HepG2 (cell line): ENCODE results near the gene MAVS. TPM values are rescaled to one million over a fixed set of nuclear protein-coding genes. Genes with fewer than 3 reads are reported as not detected.

Source experiments
- ATAC-seq: fragments of 200-7000 bp; cut with Tn5 transposase; 3 replicates; pipeline ENCODE4 v1.9.1; 2020; ENCODE audit warnings: mild to moderate bottlenecking, moderate library complexity
- BruUV-seq: library from RNA; stranded (reverse); fragments of 400-500 nt; replicated peaks from 2 replicates; lab custom pipeline; 2021; lab: Mats Ljungman, UMichigan
- CTCF ChIA-PET: fragments of 300-600 bp; formaldehyde crosslinking; extraction: SDS; loops from one replicate; lab custom pipeline; 2021; ENCODE audit warnings: low total read pairs, inconsistent platforms, low intra/inter-chr PET ratio; lab: Yijun Ruan, JAX
- POLR2A ChIA-PET: fragments of 350-600 bp; sonication (Branson Sonifier 250); formaldehyde crosslinking; loops from one replicate; lab custom pipeline; 2020; ENCODE audit warnings: antibody characterized with exemption, inconsistent platforms; lab: Yijun Ruan, JAX
- DNase-seq: peaks from one replicate; pipeline ENCODE4 v3.0.0-alpha.2; 2015; ENCODE audit warnings: low spot score
- FAIRE-seq: peaks from 3 replicates; lab custom pipeline; 2011; peaks lifted over from hg19 to GRCh38; lab: Jason Lieb, UNC
- H2AFZ ChIP-seq: one replicate; pipeline ENCODE4 v1.6.1; 2011; ENCODE audit warnings: low read length, inconsistent platforms
- H3K27ac ChIP-seq: fragments of 300-600 bp; 3 replicates; pipeline ENCODE4 v1.8.0; 2011; ENCODE audit warnings: mixed run types, mild to moderate bottlenecking, mixed read lengths, low read length, inconsistent platforms; ENCODE audit not compliant: insufficient read depth; ENCODE audit errors: extremely low read length
- H3K27me3 ChIP-seq, 2 experiments: fragments of 200-600 bp in 1 of 2; 2 replicates in 1 of 2; 3 replicates in 1 of 2; pipeline versions ENCODE4 v1.6.0 to v1.8.0; 2011; ENCODE audit warnings: low read length in 2 of 2, mild to moderate bottlenecking in 2 of 2, moderate library complexity in 2 of 2, inconsistent platforms in 1 of 2; ENCODE audit not compliant: insufficient read depth in 2 of 2, control insufficient read depth in 1 of 2
- H3K36me3 ChIP-seq, 2 experiments: fragments of 200-600 bp in 1 of 2; replicated peaks in 1 of 2; 2 replicates in 1 of 2; 3 replicates in 1 of 2; pipeline versions ENCODE4 v1.5.1 to v1.8.0; 2011; ENCODE audit warnings: low read length in 2 of 2, inconsistent platforms in 1 of 2; ENCODE audit not compliant: insufficient read depth in 2 of 2, control insufficient read depth in 1 of 2
- H3K4me1 ChIP-seq: 2 replicates; pipeline ENCODE4 v1.5.1; 2012; ENCODE audit warnings: low read length, inconsistent platforms; ENCODE audit not compliant: insufficient read depth
- H3K4me2 ChIP-seq: 2 replicates; pipeline ENCODE4 v1.6.0; 2011; ENCODE audit warnings: low read depth, low read length, inconsistent platforms
- H3K4me3 ChIP-seq, 3 experiments: fragments of 200-600 bp in 1 of 3; sonication (generic), shearing (Covaris generic) in 1 of 3; replicated peaks in 1 of 3; 2 replicates each; pipeline ENCODE4 v1.5.1; 2011 to 2016; ENCODE audit warnings: low read length in 3 of 3, inconsistent platforms in 2 of 3, low read depth in 2 of 3, mild to moderate bottlenecking in 2 of 3, control low read depth in 1 of 3, mixed read lengths in 1 of 3; ENCODE audit not compliant: insufficient read depth in 1 of 3
- H3K79me2 ChIP-seq: one replicate; pipeline ENCODE4 v1.6.1; 2011; ENCODE audit warnings: low read length, inconsistent platforms; ENCODE audit not compliant: insufficient read depth
- H3K9ac ChIP-seq: 2 replicates; pipeline ENCODE4 v1.6.0; 2011; ENCODE audit warnings: mild to moderate bottlenecking, low read depth, low read length, inconsistent platforms; ENCODE audit not compliant: insufficient read depth
- H3K9me3 ChIP-seq: 2 replicates; pipeline ENCODE4 v1.5.1; 2012; ENCODE audit warnings: mild to moderate bottlenecking, low read length
- H4K20me1 ChIP-seq: 2 replicates; pipeline ENCODE4 v1.6.0; 2011; ENCODE audit warnings: inconsistent platforms, mild to moderate bottlenecking, low read length, moderate library complexity; ENCODE audit not compliant: insufficient read depth
- ATF1 ChIP-seq: IDR thresholded peaks from 2 replicates; pipeline ENCODE4 v1.6.1; 2016; ENCODE audit warnings: mild to moderate bottlenecking, control low read depth
- ELF1 ChIP-seq: sonication (generic); formaldehyde crosslinking; IDR thresholded peaks from 2 replicates; pipeline ENCODE4 v1.4.0; 2020; ENCODE audit warnings: missing genetic modification reagents
- MAFF ChIP-seq: IDR thresholded peaks from 2 replicates; pipeline ENCODE4 v1.6.1; 2011; ENCODE audit warnings: low read depth, low read length, improper control_type of control experiment
- MAFK ChIP-seq, 2 experiments: IDR thresholded peaks in 1 of 2; conservative IDR thresholded peaks in 1 of 2; 2 replicates each; pipeline ENCODE4 v1.6.1; 2011; ENCODE audit warnings: improper control_type of control experiment in 2 of 2, low read length in 2 of 2
- NR2F6 ChIP-seq, 2 experiments: IDR thresholded peaks; 2 replicates each; pipeline ENCODE4 v1.6.1; 2016; ENCODE audit warnings: antibody characterized with exemption in 1 of 2, mild to moderate bottlenecking in 1 of 2
- PCBP2 ChIP-seq: fragments of 200-400 bp; formaldehyde crosslinking; optimal IDR thresholded peaks from 2 replicates; pipeline ENCODE3; 2018; ENCODE audit warnings: low read length, low read depth; ENCODE audit not compliant: poor library complexity, severe bottlenecking
- RBFOX2 ChIP-seq: fragments of 200-400 bp; formaldehyde crosslinking; IDR thresholded peaks from 2 replicates; pipeline ENCODE4 v1.6.1; 2017; ENCODE audit warnings: low read depth, mild to moderate bottlenecking, low read length
- SSRP1 ChIP-seq: IDR thresholded peaks from 2 replicates; pipeline ENCODE4 v1.6.1; 2016; ENCODE audit warnings: control low read depth
- TBL1XR1 ChIP-seq: fragments of 150-350 bp; IDR thresholded peaks from 2 replicates; pipeline ENCODE4 v1.6.1; 2014; ENCODE audit warnings: borderline replicate concordance, low read length; ENCODE audit not compliant: partially characterized antibody
- XBP1 ChIP-seq: sonication (generic); formaldehyde crosslinking; IDR thresholded peaks from 2 replicates; pipeline ENCODE4 v1.5.0; 2020; ENCODE audit warnings: missing genetic modification reagents
- ZBTB7A ChIP-seq: sonication (generic); formaldehyde crosslinking; IDR thresholded peaks from 2 replicates; pipeline ENCODE4 v1.8.0; 2022; ENCODE audit warnings: mild to moderate bottlenecking, missing genetic modification reagents
- ZMYM2 ChIP-seq: sonication (generic); formaldehyde crosslinking; IDR thresholded peaks from 2 replicates; pipeline ENCODE4 v1.8.0; 2022; ENCODE audit warnings: mild to moderate bottlenecking, missing genetic modification reagents
- ZNF124 ChIP-seq: sonication (generic); formaldehyde crosslinking; IDR thresholded peaks from 2 replicates; pipeline ENCODE4 v1.4.0; 2020; ENCODE audit warnings: missing genetic modification reagents
- ZNF484 ChIP-seq: sonication (generic); formaldehyde crosslinking; IDR thresholded peaks from 2 replicates; pipeline ENCODE4 v1.5.1; 2020; ENCODE audit warnings: mild to moderate bottlenecking, low read depth, missing genetic modification reagents, borderline replicate concordance
- ZNF510 ChIP-seq: sonication (generic); formaldehyde crosslinking; IDR thresholded peaks from 2 replicates; pipeline ENCODE4 v1.4.0; 2020; ENCODE audit warnings: low read depth, mild to moderate bottlenecking, missing genetic modification reagents
- ZNF629 ChIP-seq: sonication (generic); formaldehyde crosslinking; conservative IDR thresholded peaks from 2 replicates; pipeline ENCODE4 v1.5.0; 2020; ENCODE audit warnings: missing genetic modification reagents
- ZNF816 ChIP-seq: sonication (generic); formaldehyde crosslinking; IDR thresholded peaks from 2 replicates; pipeline ENCODE4 v1.8.0; 2022; ENCODE audit warnings: missing genetic modification reagents, mild to moderate bottlenecking, borderline replicate concordance
- WGBS: methylation state at CpG from one replicate; pipeline ENCODE4 v1.1.6; 2017; ENCODE audit warnings: low lambda C conversion rate; 5-methylcytosine and 5-hydroxymethylcytosine counted together
- in situ Hi-C: cut with HindIII; loops from 2 replicates; pipeline ENCODE4 v1.10.0; 2017; ENCODE audit warnings: low pct_unique_long_range_greater_than_20kb; ENCODE audit not compliant: extremely low pct_ligation_motif_present
- intact Hi-C: fragments of 100-400 bp; cut with micrococcal nuclease; formaldehyde crosslinking; loops from one replicate; pipeline ENCODE4 v1.10.0; 2022; ENCODE audit not compliant: unreplicated experiment
- polyA plus RNA-seq, 8 experiments: library from polyadenylated mRNA; depleted of rRNA in 3 of 8; stranded (reverse) in 7 of 8; unstranded in 1 of 8; fragments of >200 nt; fragmentation: Illumina TruSeq in 4 of 8; extraction: Trizol in 4 of 8; gene quantifications; 2 replicates each; pipeline versions ENCODE4 v1.2.1 to v1.2.3, GENCODE V29; 2011 to 2016; ENCODE audit warnings: low read depth in 4 of 8, missing spikeins in 1 of 8, mixed read lengths in 1 of 8; ENCODE audit not compliant: insufficient read depth in 1 of 8
- total RNA-seq, 5 experiments: library from RNA; depleted of rRNA; stranded (reverse); fragments of >200 nt; fragmentation: Illumina TruSeq; extraction: Trizol; gene quantifications; 2 replicates each; pipeline ENCODE4 v1.2.3, GENCODE V29; 2016; ENCODE audit warnings: low read depth in 1 of 5
- TF ChIP-seq, protein P1 (sequence below): sonication (generic); formaldehyde crosslinking; IDR thresholded peaks from 2 replicates; pipeline ENCODE4 v1.8.0; 2022; ENCODE audit warnings: mild to moderate bottlenecking, missing genetic modification reagents, borderline replicate concordance
- TF ChIP-seq, protein P2 (sequence below): sonication (generic); formaldehyde crosslinking; IDR thresholded peaks from 2 replicates; pipeline ENCODE4 v1.5.0; 2020; ENCODE audit warnings: missing genetic modification reagents

MAVS gene
- total and polyA plus RNA-seq, 2 of the 13 experiments (the other 11 are each of a cell fraction or from before 2014, with no cell fraction given) = 27.3 to 36.6 TPM

DNA sequence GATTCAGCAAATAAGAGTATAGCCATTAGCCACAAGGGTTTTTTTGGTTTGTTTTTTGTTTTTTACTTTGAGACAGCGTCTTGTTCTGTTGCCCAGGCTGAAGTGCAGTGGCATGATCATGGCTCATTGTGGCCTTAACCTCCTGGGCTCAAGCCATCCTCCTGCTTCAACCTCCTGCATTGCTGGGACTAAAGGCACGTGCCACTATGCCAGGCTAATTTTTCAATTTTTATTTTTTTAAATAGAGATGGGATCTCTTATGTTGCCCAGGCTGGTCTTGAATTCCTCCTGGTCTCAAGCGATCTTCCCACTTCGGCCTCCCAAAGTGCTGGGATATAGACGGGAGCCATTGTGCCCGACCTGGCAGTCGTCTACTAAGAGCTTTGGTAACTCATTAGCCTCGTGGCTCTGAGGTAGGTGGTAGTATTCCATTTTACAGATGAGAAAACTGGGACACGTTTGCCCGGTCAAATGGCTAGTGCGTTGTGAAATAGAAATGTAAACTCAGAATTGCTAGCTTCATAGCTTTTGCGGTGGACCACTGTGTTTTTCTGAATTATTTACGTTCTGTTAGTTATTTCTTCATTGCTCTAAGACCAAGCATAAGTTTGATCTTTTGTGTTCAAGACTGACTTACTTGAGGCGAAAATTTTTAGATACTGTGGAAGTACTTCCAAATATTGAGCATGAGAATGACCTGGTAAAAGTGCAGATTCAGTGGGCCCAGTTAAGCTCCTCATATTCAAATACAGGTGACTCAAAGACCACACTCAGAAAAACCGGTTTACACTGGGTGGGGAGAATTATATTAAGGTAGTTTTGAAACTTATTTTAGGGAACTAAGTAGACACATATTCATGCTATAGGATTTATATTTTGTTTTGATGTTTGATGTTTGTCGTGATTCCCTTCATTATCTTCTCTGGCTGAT is 44.6 kb downstream of the MAVS start (continued):
- TF ChIP-seq TBL1XR1 (no peak), ZNF124 (CRISPR knock-in tag) (no peak), ZNF510 (CRISPR knock-in tag) (peak; percentile 38; the same call in 1 of the 2 replicates), ZMYM2 (peak; percentile 52; the same call in 1 of the 2 replicates), ZNF629 (CRISPR knock-in tag) (peak; percentile 99), ZNF484 (CRISPR knock-in tag) (no peak), ATF1 (no peak)
- TF ChIP-seq, protein P1, sequence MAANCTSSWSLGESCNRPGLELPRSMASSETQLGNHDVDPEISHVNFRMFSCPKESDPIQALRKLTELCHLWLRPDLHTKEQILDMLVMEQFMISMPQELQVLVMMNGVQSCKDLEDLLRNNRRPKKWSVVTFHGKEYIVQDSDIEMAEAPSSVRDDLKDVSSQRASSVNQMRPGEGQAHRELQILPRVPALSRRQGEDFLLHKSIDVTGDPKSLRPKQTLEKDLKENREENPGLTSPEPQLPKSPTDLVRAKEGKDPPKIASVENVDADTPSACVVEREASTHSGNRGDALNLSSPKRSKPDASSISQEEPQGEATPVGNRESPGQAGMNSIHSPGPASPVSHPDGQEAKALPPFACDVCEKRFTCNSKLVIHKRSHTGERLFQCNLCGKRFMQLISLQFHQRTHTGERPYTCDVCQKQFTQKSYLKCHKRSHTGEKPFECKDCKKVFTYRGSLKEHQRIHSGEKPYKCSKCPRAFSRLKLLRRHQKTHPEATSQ (CRISPR knock-in tag) = 0 out of 2 replicates have a peak, but pooled peaks have one; percentile 32

DNA sequence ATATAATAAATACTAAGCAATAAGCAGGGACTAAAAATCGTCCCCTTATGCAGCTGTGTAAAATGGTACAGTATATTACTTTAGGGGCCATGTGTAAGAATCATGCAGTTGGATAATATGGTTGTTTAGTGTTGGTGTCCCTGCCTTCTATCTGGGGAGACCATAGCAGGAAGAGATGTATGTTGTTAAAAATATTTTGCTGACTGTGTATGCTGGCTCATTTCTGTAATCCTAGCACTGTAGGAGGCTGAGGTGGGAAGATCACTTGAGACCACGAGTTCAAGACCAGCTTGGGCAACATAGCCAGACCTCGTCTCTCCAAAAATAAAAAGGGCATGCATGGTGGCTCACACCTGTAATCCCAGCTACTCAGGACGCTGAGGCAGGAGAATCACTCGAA is 48.2 kb downstream of the MAVS start:
- 92% methylated on average over 5 of the region's 5 CpGs for WGBS
- no peak for FAIRE-seq
- no peak overlapping the region for H3K27ac ChIP-seq
- no peak overlapping the region for H3K9ac ChIP-seq
- peaks cover 99% of the 10 kb centered on the region for H3K79me2 ChIP-seq
- TF ChIP-seq SSRP1 (CRISPR knock-in tag) (0 out of 2 replicates have a peak, but pooled peaks have one; percentile 57), ZNF816 (CRISPR knock-in tag) (no peak), XBP1 (no peak), MAFK (conservative IDR thresholded peaks at IDR 0.05 in 1 of 2, IDR thresholded peaks at IDR 0.05 in 1 of 2; ENCODE audit: low read length in 2 of 2) (peak; percentile 46 to 78; a peak in 3 of 4 replicates), MAFF (peak; percentile 65), RBFOX2 (peak; percentile 33; the same call in 1 of the 2 replicates), ZBTB7A (CRISPR knock-in tag) (0 out of 2 replicates have a peak, but pooled peaks have one; percentile 33), NR2F6 (IDR thresholded peaks at IDR 0.05) (no peak), NR2F6 (CRISPR knock-in tag; IDR thresholded peaks at IDR 0.05) (no peak), PCBP2 (no peak), ELF1 (CRISPR knock-in tag) (no peak)
- TF ChIP-seq, protein P2, sequence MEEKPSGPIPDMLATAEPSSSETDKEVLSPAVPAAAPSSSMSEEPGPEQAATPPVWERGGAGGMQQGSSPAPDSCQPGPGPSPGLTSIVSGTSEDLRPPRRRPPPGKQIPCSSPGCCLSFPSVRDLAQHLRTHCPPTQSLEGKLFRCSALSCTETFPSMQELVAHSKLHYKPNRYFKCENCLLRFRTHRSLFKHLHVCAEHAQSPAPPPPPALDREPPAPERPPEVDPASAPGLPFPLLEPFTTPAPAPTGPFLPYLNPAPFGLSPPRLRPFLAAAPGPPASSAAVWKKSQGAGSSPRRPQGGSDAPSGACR (CRISPR knock-in tag) = no peak
- TF ChIP-seq, all 625 proteins: peak for 5
- H4K20me1 ChIP-seq = peaks cover 95% of the 10 kb centered on the region
- no peak overlapping the region for H3K4me3 ChIP-seq
- CTCF ChIA-PET = no interaction called here
- BruUV-seq = no TSS peak
- intact Hi-C loops (loop anchor here (5.0 kb wide), 1 partner anchor 118 kb away; no protein-coding TSS in a partner anchor), in situ Hi-C loops (no loop called here)
- H2AFZ ChIP-seq = no peak overlapping the region
- H3K4me2 ChIP-seq = no peak overlapping the region
- H3K9me3 ChIP-seq = no peaks in the 10 kb centered on the region
- H3K36me3 ChIP-seq = peaks cover 6 to 34% of the 10 kb centered on the region in 2 experiments
- peaks cover 93% of the 10 kb centered on the region for H3K4me1 ChIP-seq
- POLR2A ChIA-PET = interaction anchor here (1.0 to 1.5 kb wide), 2 partner anchors 48 to 121 kb away, joined by 6 read pairs; no protein-coding TSS in a partner anchor
- ATAC-seq (no peak), DNase-seq (no peak)
- H3K27me3 ChIP-seq = no peaks in the 10 kb centered on the region; a peak in 1 of 5 replicates
